ENCODE results near the gene FNDC1. TPM values are rescaled to one million over a fixed set of nuclear protein-coding genes. Genes with fewer than 3 reads are reported as not detected.

The FNDC1 gene
- total and polyA plus RNA-seq, 10 of the 15 experiments (the other 5 are each of a cell fraction or from before 2014, with no cell fraction given): not detected

- TF ChIP-seq ZNF687 (IDR thresholded peaks at IDR 0.05): no peak
- TF ChIP-seq POLR2AphosphoS2 (IDR thresholded peaks at IDR 0.05; ENCODE audit: low read depth, low read length): no peak
- no peak for TF ChIP-seq ZNF217 (IDR thresholded peaks at IDR 0.05)
- TF ChIP-seq ZNF274 (IDR thresholded peaks at IDR 0.05; ENCODE audit: insufficient read depth, insufficient read length): no peak
- no peak for TF ChIP-seq MEF2B (IDR thresholded peaks at IDR 0.05; ENCODE audit: partially characterized antibody, poor library complexity, severe bottlenecking)
- no peak for TF ChIP-seq MEF2A (IDR thresholded peaks at IDR 0.05; ENCODE audit: insufficient read depth, low read depth, low read length)
- no peak for TF ChIP-seq PML (IDR thresholded peaks at IDR 0.05; ENCODE audit: low read length)
- no peak for TF ChIP-seq EP300 (IDR thresholded peaks at IDR 0.05; ENCODE audit: borderline replicate concordance in 1 of 2, control insufficient read depth in 1 of 2, low read depth in 2 of 2, low read length in 2 of 2)
- no peak for TF ChIP-seq MAX (IDR thresholded peaks at IDR 0.05; ENCODE audit: low read depth, low read length)
- no peak for TF ChIP-seq RFX5 (IDR thresholded peaks at IDR 0.05; ENCODE audit: low read depth, low read length)
- TF ChIP-seq RAD21 (IDR thresholded peaks at IDR 0.05; ENCODE audit: insufficient read depth, low read depth, low read length): no peak
- TF ChIP-seq HDAC2 (IDR thresholded peaks at IDR 0.05): no peak
Observed at GRCh38 chr6:159221486-159222170, 52.4 kb downstream of the FNDC1 start (continued).
